Medulla oblongata (tissue), 1 donor: ENCODE data around the gene HIC1.

Source experiments
- DNase-seq: peaks from one replicate; pipeline ENCODE4 v3.0.0-alpha.2; 2015; ENCODE audit errors: extremely low spot score

HIC1 gene

DNA sequence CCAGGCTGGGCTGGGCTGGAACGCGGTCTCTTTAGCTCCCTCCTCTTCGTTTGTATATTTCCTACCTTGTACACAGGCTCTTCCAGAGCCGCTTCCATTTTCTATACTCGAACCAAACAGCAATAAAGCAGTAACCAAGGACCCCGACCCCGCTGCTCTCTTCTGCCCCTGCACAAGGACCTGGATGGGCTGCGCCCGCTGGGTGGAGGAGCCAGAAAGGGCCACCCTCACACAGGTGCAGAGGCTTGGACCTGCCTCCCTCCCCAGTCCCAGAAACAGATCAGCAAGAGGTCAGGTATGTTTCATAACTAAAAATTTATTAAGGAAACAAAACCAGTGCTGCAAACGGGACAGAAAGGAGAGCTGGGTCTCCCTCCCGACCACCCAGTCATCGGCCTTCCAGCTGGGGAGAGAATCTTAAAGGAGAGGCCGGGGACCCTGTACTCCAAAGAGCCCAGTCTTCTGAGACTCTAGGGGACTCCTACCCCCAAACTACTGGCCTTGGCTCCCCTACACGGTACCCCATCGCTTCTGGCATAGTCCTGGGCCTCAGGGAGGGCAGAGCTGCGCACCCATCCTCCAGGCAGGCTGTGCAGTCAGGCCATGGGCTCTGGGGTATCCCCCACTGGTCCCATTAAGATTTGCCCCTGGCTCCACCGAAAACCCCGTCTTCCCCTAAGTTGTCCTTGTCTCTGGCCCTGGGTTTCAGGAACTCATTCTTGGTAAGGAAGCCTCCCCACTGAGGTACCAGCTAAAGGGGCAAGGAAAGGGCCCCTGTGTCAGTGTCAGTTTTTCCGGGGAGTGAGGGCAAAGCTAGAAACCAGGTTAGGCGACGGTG lies 4.9 kb downstream of the HIC1 start:
- no peak for DNase-seq

- no peak for DNase-seq
Measured at GRCh38 chr17:2060385-2060658, 5.4 kb downstream of the HIC1 start.

DNA sequence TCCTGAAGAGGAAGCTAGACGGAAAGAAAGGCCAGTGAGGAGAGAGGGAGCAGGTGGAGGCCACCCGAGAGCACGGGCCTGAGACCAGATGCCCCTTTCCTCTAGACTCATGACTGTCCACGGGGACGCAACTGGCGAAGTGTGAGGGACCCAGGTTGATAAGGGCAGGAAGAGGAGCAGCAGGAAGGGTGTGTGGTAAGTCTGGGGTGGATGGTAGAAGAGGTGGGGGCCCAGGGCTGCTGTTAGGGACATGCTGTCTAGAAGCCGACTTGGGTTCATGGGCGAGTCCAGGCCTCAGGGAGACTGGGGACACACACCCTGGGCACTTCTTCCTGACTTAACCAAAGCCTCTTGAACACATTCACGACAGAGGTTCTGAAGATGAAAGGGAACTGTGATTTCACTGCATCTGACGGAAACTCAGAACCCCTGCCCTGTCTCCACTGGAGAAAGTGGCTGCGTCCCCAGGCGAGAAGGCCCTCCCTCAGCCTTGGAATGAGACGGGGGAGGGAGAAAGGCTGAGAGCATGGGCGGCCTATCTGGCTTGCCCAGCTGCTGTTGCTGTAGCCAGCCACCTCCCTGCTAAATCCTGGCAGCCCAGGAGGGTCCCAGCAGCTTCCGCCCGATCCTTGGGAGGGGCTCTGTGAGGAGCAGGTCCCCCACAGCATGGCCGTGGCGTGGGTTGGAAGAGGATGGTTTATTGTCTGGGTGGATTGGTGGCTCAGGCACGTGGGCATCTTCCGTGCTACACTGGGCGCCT lies 6.0 kb downstream of the HIC1 start:
- DNase-seq, result no peak

DNA sequence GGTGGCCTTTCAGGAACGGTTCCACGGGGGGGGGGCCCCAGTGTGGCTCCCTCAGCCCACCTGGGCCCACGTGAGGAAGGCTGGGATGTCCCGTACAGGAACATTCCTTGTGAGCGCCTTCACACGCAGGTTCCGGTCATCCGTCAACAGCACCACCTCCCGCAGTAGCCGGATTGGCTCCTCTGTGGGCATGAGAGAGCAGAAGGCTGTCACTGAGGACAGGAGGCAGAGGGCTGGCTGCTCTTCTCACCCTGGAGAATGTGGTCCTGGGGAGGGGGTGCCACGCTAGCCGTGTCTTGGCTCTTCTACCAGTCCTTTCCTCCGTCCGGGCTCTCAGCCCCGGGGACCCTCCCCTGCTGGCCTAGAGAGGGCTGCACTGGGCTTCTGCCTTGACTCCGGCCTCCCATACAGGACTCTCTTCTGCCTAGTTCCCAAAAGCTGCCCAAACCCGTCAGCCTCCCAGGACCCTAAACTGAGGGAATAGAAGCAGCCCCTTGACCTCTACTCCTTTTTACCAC lies 6.6 kb downstream of the HIC1 start:
- no peak for DNase-seq

DNA sequence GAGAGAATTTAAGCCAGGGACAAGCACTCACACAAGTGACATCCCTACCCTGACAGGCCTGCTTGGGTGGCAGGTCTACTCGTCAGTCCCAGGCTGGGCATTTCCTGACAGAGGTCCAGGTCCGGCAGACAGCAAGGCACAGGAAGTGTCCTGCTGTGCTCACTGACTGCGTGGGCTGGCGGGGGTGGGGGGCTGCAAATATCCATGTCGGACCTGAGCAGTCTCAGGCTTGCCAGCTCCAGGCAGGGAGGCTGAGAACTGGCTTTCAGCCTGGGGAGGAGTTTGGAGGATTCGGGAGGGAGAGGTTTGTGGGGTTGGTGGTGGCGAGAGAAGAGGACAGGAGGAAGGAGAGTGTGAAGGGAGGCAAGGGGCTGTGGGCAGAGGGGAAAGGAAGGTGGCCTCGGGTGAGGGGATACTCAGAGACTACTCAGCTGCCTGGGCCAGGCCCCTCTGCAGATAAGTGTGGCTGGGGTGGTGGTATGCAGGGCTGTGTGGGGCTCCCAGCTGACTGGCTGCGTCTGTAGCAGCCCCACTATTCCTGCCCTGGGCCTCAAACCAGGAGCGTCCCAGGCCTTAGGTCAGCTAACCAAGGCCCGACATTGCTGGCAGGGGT lies 7.8 kb downstream of the HIC1 start:
- no peak for DNase-seq

- DNase-seq, result no peak
Measured at GRCh38 chr17:2063261-2064146, 8.6 kb downstream of the HIC1 start.

DNA sequence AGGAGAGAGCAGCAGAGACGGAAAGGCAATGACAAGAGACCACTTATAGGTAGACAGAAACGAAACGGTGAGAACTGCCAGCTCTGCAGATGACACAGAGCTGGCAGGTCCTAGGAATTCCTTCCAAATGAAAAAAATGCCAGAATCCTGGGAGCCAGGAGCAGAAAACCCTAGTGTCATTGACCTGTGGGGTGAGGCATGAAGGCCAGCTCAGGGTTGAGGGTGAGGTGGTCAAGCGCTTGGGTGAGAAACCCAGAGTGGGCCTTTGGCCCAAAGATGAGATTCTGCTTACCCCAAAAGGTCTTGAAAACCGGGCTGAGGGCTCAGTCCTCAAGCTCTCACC lies 9.2 kb downstream of the HIC1 start:
- no peak for DNase-seq

- DNase-seq, result no peak
Measured at GRCh38 chr17:2064520-2064971, 9.6 kb downstream of the HIC1 start.

- DNase-seq, result no peak
Measured at GRCh38 chr17:2064980-2065785, 10.3 kb downstream of the HIC1 start.

DNA sequence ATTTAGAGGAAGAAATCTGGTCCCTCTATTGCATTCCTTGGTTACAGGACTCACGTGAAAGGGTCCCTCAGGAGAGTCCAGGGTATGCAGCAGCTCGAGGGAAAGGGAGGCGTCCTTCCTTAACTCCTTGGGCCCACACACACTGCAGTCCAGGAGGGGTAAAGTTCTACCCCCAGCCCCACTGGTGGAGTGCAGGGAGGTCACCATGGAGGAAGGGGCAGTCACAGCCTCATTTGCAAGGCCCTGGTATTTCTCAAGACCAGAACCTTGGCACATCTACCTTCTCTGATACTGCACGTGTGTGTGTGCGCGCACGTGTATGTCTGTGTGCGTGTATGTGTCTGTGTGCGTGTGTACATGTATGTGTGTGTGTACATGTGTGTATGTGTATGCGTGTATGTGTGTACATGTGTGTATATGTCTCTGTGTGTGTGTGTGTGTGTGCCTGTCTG lies 11.1 kb downstream of the HIC1 start:
- no peak for DNase-seq

GRCh38 chr17:2067048-2067561 lies 12.2 kb downstream of the HIC1 start:
- DNase-seq, result no peak

GRCh38 chr17:2067608-2068024 lies 12.7 kb downstream of the HIC1 start:
- DNase-seq, result no peak

DNA sequence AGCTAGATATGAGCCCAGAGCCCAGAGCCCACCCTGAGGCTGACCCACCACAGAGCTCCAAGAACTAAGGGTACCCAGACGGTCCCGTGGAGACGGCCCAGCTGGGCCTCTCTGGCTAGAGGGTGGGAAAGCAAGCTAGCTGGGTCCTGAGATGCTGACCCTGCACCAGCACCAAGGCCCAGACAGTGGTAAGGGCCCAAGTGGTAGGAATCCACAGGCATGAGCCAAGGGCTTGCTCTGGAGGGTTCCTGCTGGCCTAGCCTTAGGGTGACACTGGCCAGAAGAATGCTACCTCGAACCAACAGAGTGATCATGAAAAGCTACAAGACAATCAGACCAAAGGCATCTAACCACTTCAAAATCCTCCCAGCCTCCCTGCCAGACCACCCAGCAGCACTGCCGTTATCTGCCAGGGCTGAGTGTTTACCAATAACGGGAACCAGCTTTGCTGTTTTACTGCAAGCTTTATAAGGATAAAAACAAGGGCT lies 13.2 kb downstream of the HIC1 start:
- no peak for DNase-seq

DNA sequence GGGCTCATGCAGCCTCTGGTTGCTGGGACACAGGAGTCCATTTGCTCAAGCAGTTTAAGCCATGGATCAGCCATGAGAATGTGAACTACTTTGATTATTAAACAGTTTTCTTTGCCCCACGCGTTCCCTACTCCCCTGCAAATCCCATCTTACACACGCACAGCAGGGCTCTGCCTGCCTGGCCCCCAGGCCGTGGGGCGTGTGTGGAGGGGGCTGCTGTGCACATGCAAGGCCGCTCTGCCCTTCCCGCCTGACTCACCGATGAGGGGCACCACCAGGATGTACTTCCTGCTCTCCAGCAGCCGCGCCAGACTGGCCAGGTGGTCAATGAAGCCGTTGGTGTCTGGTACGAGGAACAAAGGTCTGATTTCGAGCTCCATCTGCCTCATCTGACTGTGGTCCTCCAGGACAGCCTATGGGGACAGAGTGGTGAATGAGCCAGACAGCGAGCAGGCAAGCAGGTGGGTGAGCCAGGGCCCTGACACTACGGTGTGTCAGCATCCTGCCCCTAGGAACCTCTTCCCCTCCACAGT lies 13.7 kb downstream of the HIC1 start:
- DNase-seq, result no peak

DNA sequence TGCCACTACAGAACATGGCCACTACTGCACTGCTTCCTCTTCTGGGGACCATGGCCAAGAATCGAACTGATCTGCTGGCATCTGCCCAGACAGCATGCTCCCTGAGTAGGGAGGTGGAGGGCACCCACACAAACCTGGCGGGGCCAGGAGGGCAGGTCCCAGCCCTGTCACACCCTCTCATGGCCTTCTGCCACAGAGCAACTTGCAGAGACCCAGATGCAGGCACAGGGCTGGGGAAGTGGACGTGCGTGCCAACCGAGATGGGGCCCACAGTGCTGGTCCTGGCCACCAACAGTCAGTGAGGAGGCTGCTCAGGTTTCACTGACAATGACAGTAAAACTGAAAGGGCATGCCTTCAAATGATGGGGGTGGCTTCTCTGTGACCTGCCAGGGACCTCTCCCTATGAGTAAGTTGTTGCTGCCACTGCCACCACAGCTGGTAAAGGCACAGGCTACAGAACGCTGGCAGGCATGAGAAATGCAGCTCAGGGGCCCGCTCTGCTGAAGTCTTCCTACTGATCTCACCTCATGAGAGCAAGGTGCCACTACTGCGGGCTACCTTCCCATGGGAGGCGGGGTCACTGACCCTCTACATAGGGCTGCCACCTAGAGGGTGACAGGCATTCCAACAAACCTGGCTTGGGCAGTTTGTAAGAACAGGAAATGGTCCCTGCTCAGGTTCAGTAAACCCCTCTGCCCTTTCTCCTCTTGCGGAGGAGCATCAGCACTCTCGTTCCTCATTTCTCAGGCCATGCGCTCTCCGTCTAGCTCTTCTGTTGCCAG lies 15.5 kb downstream of the HIC1 start:
- no peak for DNase-seq

GRCh38 chr17:2071024-2071385 lies 16.1 kb downstream of the HIC1 start:
- no peak for DNase-seq

- no peak for DNase-seq
Measured at GRCh38 chr17:2071455-2072281, 16.8 kb downstream of the HIC1 start.

- DNase-seq, result no peak
Measured at GRCh38 chr17:2074919-2075318, 20.0 kb downstream of the HIC1 start.
